ENCODE measurements around the gene FAM168A.
"Not testable (repeated sequence)": the region's sequence is repeated elsewhere in the genome, so short reads cannot be mapped to it uniquely, and the experiment has no call there.

The FAM168A gene

DNA sequence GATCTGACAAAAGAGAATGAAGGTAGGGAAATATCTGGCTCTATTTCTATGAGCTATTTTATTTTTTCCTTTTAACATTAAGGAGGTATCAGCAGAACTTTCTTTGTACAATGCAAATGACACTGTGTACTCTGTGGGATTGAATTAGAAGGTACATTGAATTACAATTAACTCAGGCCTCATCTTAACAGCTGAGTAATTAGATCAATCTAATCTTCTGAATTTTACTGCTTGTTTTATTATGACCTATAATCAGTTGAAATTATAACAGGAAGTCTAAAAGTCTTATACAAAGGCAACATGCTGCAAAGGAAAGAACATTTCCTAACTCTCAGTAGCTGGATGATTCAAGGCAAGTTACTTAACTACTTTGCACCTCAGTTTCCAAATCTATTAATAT is 151.9 kb downstream of the FAM168A start:
- H3K27ac ChIP-seq = no peak overlapping the region
- H3K9me3 ChIP-seq (ENCODE audit: severe bottlenecking) = peaks cover 10% of the 10 kb centered on the region
- DNase-seq = no peak
- H3K36me3 ChIP-seq = peaks cover 24% of the 10 kb centered on the region
- no peak overlapping the region for H3K4me3 ChIP-seq (ENCODE audit: low read depth, low read length)
- H3K27me3 ChIP-seq (ENCODE audit: insufficient read depth, low read depth, severe bottlenecking) = no peaks in the 10 kb centered on the region
- TF ChIP-seq, protein P1, sequence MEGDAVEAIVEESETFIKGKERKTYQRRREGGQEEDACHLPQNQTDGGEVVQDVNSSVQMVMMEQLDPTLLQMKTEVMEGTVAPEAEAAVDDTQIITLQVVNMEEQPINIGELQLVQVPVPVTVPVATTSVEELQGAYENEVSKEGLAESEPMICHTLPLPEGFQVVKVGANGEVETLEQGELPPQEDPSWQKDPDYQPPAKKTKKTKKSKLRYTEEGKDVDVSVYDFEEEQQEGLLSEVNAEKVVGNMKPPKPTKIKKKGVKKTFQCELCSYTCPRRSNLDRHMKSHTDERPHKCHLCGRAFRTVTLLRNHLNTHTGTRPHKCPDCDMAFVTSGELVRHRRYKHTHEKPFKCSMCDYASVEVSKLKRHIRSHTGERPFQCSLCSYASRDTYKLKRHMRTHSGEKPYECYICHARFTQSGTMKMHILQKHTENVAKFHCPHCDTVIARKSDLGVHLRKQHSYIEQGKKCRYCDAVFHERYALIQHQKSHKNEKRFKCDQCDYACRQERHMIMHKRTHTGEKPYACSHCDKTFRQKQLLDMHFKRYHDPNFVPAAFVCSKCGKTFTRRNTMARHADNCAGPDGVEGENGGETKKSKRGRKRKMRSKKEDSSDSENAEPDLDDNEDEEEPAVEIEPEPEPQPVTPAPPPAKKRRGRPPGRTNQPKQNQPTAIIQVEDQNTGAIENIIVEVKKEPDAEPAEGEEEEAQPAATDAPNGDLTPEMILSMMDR (IDR thresholded peaks at IDR 0.05; ENCODE audit: low read depth, low read length) = no peak

DNA sequence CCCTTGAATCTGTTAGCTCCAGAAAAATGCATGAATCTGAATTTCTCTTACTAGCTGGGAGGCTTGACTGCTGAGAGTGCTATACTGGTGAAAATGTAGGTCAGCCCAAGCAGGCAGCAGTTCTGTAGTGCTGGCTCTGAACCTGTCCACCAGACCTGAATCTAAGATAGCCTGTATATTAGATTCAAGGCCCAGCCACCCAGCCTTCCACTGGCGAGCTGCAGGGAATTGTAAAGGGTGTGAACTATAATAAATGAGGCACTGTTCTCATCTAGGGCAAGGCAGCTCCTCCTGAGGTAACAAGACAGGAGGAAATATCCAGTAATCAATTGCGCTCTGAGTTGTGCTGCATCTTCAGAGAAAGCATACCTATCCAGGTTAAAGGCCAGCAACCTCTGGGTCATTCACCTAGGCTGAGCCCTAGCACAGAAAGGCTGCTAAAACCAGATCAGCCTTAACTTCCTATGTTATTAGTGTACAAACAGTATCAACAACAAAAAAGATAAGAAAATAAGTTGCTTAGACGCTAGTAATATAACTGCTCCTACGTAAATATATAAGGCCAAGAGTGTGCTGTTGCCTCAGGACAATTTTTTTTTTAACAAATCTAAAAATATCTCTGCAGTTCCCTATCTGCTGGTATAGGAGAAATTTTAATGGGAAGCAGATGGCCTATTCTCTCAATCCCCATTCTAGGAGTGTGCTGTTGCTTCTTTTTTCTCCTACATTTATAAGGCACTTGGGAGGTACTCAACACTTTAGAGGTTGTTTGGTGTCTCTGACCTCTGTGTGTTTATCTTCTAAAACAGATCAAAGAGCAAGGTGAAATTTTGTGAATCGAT is 158.7 kb downstream of the FAM168A start:
- H3K27me3 ChIP-seq (ENCODE audit: insufficient read depth, low read depth, severe bottlenecking) = no peaks in the 10 kb centered on the region
- DNase-seq = no peak
- H3K4me3 ChIP-seq (ENCODE audit: low read depth, low read length) = no peak overlapping the region
- H3K9me3 ChIP-seq (ENCODE audit: severe bottlenecking) = no peaks in the 10 kb centered on the region
- 0 out of 2 replicates have a peak overlapping the region, but pooled peaks have one; percentile 1 for H3K27ac ChIP-seq
- H3K36me3 ChIP-seq = peaks cover 6% of the 10 kb centered on the region
- TF ChIP-seq, protein P1 (IDR thresholded peaks at IDR 0.05; ENCODE audit: low read depth, low read length) = no peak

DNA sequence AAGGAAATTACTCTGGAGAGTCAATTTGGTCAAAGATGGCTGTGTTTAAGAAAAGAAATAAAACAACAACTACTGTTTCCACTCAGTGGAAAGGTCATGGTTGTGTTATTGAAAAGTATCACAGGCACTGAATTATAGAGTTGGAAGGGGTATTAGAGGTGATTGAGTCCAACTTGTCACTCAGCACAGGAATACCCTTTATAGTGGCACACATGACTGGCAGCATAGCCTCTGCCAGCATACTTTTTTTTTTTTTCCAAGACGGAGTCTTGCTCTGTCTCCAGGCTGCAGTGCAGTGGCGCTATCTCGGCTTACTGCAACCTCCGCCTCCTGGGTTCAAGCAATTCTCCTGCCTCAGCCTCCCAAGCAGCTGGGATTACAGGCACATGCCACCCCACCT is 161.1 kb downstream of the FAM168A start:
- DNase-seq; H3K4me3 ChIP-seq (ENCODE audit: low read depth, low read length); H3K27me3 ChIP-seq (ENCODE audit: insufficient read depth, low read depth, severe bottlenecking); H3K9me3 ChIP-seq (ENCODE audit: severe bottlenecking); H3K36me3 ChIP-seq: not testable (repeated sequence)
- H3K27ac ChIP-seq = peak overlapping the region; percentile 41; the same call in 1 of the 2 replicates

DNA sequence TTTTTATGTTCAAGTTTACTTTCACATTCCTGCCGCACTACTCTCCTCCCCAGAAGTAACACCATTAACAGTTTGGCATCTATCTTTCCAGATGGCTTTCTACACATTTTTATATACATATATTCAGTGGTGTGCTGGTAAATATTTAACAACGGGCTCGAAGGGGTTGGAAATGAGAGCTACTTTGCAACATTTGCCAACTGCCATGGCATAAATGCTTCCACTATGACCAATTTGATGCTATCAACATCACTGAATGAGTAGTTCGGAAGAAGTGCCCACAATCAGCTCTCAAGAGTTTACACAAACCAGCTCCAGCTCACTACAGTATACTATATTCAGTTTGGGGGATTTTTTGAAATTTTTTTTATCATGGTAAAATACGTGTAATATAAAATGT is 166.5 kb downstream of the FAM168A start:
- DNase-seq = no peak
- no peak overlapping the region for H3K4me3 ChIP-seq (ENCODE audit: low read depth, low read length)
- no peaks in the 10 kb centered on the region for H3K27me3 ChIP-seq (ENCODE audit: insufficient read depth, low read depth, severe bottlenecking)
- H3K9me3 ChIP-seq (ENCODE audit: severe bottlenecking) = no peaks in the 10 kb centered on the region
- H3K27ac ChIP-seq = no peak overlapping the region
- TF ChIP-seq, protein P1 (IDR thresholded peaks at IDR 0.05; ENCODE audit: low read depth, low read length) = no peak
- peaks cover 26% of the 10 kb centered on the region for H3K36me3 ChIP-seq

DNA sequence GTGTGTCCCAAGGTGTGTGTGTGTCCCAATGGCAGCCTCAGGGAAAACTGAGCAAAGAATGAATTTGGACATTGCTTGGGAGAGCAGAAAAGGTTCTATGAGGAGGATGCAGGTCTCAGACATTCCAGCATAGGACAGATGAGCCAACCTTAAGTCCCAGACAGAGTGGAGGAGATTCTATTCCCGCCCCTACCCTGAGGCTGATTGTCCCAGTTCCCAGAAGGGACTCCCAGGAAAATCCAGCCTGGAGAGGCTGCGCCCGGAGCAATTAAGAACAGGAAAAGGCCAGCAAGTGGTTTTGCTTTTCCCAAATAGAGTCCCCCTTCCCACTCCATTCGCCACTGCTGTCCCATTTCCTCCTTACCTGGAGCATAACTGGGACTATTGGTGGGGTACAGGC is 167.6 kb downstream of the FAM168A start:
- TF ChIP-seq, protein P1 (IDR thresholded peaks at IDR 0.05; ENCODE audit: low read depth, low read length) = no peak

DNA sequence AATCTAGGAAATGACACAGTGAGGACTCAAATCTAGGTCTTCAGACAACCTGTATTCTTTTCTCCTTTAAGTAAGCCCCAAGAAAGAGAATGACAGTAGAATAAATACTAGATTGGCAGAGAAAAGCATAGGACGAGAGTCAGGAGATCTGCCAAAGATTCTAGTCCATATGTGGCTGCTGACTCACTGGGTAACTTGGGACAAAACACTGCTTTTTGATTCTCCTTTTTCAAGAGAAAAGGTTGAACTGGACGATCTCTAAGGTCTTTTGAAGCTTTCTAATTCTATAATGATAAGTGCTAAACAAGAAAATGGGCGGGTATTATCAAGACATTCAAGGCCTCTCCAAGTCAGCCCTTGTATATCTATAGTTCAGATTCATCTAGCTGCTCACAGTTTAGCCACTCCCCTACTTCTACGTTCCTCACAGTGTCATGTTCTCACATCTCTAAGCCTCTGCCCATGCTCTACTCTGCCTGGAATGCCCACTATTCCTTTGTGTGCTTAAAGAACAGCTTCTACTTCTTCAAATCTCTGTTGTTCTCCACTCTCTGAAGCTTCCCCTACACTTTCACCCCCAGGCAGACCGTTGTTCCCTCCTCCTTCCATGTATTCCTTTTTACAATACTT is 168.7 kb downstream of the FAM168A start:
- no peak overlapping the region for H3K27ac ChIP-seq
- no peaks in the 10 kb centered on the region for H3K9me3 ChIP-seq (ENCODE audit: severe bottlenecking)
- H3K27me3 ChIP-seq (ENCODE audit: insufficient read depth, low read depth, severe bottlenecking) = no peaks in the 10 kb centered on the region
- TF ChIP-seq, protein P1 (IDR thresholded peaks at IDR 0.05; ENCODE audit: low read depth, low read length) = no peak
- H3K4me3 ChIP-seq (ENCODE audit: low read depth, low read length) = no peak overlapping the region
- peaks cover 40% of the 10 kb centered on the region for H3K36me3 ChIP-seq
- no peak for DNase-seq

More for the DNA sequence above, 167.6 kb downstream of the FAM168A start:
- Histone ChIP-seq H3K27ac (no peak overlapping the region), H3K36me3 (peaks cover 30% of the 10 kb centered on the region), H3K27me3 (ENCODE audit: insufficient read depth, low read depth, severe bottlenecking) (no peaks in the 10 kb centered on the region), H3K9me3 (ENCODE audit: severe bottlenecking) (no peaks in the 10 kb centered on the region), H3K4me3 (ENCODE audit: low read depth, low read length) (no peak overlapping the region)
- no peak for DNase-seq
